CD4-positive, alpha-beta T cell treated with Interleukin-1 beta for 1 hour (primary cell): Measurements from ENCODE around the gene RBBP7.
"Not testable (repeated sequence)": the region's sequence is repeated elsewhere in the genome, so short reads cannot be mapped to it uniquely, and the experiment has no call there.

Experiments used
- DNase-seq, 2 donors: peaks; one replicate each; pipeline ENCODE4 v3.0.0-alpha.2; 2020 to 2022

Gene RBBP7

GRCh38 chrX:16862829-16863228 is 7.3 kb downstream of the RBBP7 start:
- no peak for DNase-seq

- no peak for DNase-seq
These were observed 13.4 kb downstream of the RBBP7 start for GRCh38 chrX:16856744-16857143.

DNA sequence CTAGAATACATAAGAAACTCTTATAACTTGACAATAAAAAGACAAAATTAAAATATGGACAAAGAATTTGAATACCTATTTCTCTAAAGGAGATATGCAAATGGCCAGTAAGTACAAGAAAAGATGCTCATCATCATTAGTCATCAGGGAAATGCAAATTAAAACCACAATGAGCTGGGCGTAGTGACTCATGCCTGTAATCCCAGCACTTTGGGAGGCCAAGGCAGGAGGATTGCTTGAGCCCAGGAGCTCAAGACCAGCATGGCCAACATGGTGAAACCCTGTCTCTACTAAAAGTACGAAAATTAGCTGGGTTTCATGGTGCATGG is 14.1 kb downstream of the RBBP7 start:
- DNase-seq: not testable (repeated sequence)

DNA sequence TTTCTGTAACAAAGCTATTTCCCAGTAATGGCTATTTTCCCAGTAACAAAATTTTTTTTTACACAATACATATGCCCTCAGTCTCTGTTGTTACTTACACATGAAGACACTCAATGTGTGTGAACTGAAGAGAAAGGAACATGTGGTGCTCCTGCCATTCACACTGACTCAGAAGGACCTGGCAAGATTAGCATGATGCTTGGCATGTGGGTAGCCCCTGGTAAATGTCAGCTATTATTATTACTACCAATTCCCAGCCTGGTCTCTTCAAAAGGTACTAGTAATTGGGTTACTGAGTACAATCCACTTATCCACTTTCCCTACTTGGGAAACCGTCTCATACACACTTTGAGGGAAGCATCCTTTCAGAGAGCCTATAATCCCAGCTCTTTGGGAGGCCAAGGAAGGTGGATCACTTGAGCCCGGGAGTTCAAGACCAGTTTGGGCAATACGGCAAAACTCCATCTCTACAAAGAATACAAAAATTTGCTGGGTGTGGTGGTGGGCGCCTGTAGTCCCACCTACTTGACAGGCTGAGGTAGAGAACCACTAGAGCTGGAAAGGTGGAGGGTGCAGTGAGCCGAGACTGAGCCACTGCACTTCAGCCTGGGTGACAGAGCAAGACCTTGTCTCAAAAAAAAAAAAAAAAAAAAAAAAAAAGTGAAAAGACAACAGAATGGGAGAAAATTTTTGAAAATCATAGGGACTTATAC is 14.6 kb downstream of the RBBP7 start:
- DNase-seq: no peak

DNA sequence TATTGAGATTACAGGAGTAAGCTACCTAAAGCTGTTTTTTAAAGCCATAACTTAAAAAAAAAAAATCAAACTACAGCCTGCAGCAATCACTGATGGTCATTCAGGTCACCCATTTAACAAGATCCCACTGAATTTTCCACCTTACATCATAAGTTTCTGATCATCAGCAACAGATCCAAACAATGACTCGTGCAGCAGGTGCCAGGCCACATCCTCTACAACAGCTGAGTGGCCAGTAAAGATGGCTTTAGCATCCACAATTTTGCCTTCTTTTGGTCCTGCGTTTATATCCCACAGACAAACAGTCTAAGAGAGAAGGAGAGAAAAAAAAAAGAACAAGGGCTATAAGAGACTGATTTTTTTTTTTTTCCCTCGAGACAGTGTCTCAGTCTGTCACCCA is 16.6 kb downstream of the RBBP7 start:
- no peak for DNase-seq

GRCh38 chrX:16852617-16853179 is 17.5 kb downstream of the RBBP7 start:
- no peak for DNase-seq

DNA sequence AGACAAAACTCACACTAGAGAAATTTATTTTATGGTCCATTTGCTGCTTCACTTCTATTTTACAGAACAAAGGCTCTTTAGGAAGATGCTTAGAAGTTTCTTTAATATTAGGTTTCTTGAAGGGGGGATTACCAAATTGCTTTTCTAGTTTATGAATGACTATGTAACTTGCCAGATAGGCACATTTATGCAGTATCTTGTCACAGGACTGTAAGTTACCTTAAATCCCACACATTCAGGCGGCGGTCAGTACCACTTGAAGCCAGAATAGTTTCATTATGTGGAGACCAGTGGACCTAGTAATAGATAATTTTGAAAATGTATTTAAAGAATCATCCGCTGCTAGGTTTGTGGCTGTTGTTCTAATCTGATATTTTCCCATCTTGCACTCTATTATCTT is 18.3 kb downstream of the RBBP7 start:
- no peak for DNase-seq

GRCh38 chrX:16851421-16851820 is 18.7 kb downstream of the RBBP7 start:
- no peak for DNase-seq

GRCh38 chrX:16848541-16848940 is 21.6 kb downstream of the RBBP7 start:
- DNase-seq: no peak

- DNase-seq: no peak
These were observed 24.5 kb downstream of the RBBP7 start for GRCh38 chrX:16845686-16846085.

DNA sequence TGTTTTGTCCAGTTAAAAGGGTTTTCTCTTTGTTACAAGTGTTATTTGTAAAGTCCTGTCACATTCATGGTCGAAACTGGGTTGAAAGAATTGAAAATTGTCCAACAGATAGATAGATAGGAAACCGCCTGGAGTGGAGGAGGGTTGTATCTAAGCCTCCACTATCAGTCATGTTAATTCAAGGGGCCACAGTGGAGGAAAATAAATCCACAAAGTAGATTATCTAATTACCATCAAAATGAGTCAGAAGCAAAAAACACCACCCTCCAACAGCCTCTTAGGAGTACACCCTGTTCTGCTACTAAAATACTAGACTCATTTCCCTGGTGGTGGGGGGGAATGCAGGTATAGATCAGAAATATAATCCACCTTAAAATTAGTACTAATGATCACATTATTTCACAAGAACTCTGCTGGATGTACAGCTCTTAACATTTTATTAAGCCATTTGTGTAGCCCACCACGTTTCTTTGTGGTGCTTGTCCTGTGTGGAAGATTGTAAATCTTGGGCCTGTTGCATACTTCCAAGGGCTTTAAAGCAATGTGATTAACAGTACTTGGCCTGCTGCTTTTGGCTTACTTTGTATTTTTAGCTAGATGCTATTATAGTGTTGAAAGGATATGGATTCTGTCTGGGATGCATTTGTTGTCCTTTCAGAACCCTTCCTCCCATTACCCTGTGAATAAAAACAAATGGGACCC is 26.8 kb downstream of the RBBP7 start:
- DNase-seq: no peak

GRCh38 chrX:16842684-16843083 is 27.5 kb downstream of the RBBP7 start:
- DNase-seq: no peak

DNA sequence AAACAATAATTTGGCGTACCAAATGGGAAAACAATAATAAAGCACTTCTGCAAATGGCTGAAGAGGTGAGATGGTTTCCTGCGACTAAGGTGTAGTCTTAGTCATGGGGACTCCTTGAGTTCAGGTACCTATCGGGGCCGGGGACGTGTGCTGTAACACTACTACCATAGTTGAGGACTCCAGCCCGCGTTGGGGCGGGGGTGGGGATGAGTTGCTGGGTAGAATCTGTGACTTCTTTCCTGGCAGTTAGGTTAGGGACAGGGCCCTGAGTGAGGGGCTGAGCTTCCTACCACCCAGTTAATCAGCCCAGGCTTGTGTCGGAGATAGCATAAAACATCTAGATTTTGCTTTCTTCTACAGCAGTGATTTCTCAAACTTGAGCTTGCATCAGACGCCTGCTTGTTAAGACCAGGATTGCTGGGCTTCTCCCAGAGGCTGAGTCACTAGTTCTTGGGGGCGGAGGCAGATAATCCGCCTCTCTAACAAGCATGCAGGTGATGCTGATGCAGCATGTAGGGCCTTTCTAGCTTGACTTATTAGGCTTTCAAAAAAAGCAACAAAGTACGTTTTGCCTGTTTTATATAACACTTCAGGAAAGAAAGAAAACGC is 30.2 kb downstream of the RBBP7 start:
- DNase-seq: no peak

DNA sequence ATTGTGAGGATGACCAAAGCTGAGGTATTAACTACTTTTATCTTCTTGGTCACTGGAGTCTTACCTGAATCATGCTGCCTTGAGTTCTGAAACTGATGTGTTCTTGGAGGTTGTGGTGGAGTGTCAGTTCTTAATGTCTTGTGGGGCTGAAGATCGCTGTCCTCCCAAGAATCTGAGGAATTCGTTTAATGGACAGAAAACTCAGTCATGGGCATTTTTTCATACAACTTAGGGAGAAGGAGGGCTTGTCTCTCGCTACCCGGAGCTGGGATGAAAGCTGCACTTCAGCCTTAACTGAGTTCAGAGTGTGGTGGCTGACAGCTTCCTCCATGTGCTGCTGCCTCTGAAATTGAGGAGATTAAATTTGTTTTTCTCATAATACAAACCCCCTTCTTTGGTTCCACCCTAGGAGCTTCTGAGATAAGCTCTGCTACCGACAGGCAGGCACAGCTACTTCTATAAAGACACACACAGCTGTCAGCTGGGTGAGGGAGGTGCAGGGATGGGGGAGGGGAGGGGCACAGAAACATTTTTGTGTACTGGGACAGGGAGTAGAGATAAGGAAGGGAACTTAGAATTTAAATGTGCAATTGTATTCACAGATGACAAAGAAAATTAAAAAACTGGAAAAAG is 30.8 kb downstream of the RBBP7 start:
- no peak for DNase-seq

GRCh38 chrX:16838202-16839066 is 31.7 kb downstream of the RBBP7 start:
- no peak for DNase-seq

DNA sequence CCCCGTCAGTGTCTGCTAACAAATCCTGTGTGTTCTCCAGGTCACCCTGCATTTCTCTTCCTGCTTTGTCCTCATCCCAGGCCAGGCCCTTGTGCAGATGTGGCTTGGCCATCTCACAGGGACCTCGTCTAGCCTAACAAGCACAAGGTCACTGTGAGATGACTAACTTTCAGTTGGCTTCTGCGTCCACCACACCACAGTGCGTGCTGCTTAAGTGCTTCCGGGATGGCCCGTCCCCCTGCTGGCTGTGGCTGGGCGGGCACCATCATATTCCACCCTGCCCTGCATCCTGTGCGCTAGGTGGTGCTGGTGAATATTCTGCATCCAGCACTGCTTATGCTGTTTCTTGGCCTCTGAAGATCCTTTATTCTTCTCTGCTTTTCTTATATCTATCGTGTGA is 33.8 kb downstream of the RBBP7 start:
- peak in 1 of 2 donors; percentile 18 for DNase-seq

- DNase-seq: no peak
These were observed 35.4 kb downstream of the RBBP7 start for GRCh38 chrX:16834806-16835205.

- DNase-seq: no peak
These were observed 37.9 kb downstream of the RBBP7 start for GRCh38 chrX:16832301-16832700.

- DNase-seq: no peak
These were observed 41.8 kb downstream of the RBBP7 start for GRCh38 chrX:16828124-16828908.

DNA sequence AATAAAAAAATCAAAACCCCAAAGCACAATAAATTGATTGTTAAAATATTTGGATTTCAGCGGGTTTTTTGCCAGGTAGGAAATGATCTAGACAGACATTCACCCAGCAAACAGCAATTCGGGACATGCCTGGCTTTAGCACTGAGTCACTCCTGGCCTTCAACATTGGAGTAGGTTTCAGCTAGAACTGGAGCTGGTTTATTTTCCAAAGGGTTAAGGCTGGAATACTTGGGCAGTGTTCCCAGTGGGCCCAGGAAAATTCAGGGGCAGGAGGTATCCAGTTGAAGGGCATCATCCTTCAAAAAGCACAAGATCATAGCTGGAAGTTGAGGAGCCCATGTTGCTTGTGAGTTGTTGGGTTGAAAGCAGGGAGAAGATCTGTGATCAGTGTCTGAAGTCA is 42.9 kb downstream of the RBBP7 start:
- no peak for DNase-seq

GRCh38 chrX:16826207-16826606 is 44.0 kb downstream of the RBBP7 start:
- DNase-seq: peak in 1 of 2 donors; percentile 33
